ENCODE data around the gene EFCAB9.

DNA sequence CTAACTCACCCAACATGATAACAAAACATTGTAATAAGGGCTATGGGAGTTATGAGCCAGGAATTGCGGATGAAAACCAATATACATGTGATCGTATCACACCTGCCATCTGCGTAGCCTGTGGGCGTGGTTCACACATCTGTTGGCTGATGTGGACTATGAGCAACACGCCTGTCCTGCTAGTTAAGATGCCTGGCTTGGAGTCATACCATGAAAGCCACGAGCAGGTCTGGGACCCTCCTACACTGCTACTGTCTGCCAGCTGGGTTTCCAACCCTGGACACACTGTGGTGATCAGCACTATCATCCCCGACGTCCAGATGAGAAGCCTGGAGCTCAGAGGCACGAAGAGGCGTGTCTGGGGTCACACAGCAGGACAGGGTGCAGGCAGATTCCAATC, 46.1 kb upstream of the EFCAB9 start:
- TF ChIP-seq, protein P1, sequence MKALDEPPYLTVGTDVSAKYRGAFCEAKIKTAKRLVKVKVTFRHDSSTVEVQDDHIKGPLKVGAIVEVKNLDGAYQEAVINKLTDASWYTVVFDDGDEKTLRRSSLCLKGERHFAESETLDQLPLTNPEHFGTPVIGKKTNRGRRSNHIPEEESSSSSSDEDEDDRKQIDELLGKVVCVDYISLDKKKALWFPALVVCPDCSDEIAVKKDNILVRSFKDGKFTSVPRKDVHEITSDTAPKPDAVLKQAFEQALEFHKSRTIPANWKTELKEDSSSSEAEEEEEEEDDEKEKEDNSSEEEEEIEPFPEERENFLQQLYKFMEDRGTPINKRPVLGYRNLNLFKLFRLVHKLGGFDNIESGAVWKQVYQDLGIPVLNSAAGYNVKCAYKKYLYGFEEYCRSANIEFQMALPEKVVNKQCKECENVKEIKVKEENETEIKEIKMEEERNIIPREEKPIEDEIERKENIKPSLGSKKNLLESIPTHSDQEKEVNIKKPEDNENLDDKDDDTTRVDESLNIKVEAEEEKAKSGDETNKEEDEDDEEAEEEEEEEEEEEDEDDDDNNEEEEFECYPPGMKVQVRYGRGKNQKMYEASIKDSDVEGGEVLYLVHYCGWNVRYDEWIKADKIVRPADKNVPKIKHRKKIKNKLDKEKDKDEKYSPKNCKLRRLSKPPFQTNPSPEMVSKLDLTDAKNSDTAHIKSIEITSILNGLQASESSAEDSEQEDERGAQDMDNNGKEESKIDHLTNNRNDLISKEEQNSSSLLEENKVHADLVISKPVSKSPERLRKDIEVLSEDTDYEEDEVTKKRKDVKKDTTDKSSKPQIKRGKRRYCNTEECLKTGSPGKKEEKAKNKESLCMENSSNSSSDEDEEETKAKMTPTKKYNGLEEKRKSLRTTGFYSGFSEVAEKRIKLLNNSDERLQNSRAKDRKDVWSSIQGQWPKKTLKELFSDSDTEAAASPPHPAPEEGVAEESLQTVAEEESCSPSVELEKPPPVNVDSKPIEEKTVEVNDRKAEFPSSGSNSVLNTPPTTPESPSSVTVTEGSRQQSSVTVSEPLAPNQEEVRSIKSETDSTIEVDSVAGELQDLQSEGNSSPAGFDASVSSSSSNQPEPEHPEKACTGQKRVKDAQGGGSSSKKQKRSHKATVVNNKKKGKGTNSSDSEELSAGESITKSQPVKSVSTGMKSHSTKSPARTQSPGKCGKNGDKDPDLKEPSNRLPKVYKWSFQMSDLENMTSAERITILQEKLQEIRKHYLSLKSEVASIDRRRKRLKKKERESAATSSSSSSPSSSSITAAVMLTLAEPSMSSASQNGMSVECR (CRISPR knock-in tag; IDR thresholded peaks at IDR 0.05; ENCODE audit: borderline replicate concordance): no peak
- no peak for TF ChIP-seq HMGXB4 (CRISPR knock-in tag; IDR thresholded peaks at IDR 0.05)
- no peak for TF ChIP-seq ZNF423 (CRISPR knock-in tag; IDR thresholded peaks at IDR 0.05)
- no peak for TF ChIP-seq ZNF263 (CRISPR knock-in tag; IDR thresholded peaks at IDR 0.05; ENCODE audit: low read depth)
- TF ChIP-seq, protein P2, sequence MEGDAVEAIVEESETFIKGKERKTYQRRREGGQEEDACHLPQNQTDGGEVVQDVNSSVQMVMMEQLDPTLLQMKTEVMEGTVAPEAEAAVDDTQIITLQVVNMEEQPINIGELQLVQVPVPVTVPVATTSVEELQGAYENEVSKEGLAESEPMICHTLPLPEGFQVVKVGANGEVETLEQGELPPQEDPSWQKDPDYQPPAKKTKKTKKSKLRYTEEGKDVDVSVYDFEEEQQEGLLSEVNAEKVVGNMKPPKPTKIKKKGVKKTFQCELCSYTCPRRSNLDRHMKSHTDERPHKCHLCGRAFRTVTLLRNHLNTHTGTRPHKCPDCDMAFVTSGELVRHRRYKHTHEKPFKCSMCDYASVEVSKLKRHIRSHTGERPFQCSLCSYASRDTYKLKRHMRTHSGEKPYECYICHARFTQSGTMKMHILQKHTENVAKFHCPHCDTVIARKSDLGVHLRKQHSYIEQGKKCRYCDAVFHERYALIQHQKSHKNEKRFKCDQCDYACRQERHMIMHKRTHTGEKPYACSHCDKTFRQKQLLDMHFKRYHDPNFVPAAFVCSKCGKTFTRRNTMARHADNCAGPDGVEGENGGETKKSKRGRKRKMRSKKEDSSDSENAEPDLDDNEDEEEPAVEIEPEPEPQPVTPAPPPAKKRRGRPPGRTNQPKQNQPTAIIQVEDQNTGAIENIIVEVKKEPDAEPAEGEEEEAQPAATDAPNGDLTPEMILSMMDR (IDR thresholded peaks at IDR 0.05): no peak
- TF ChIP-seq, protein P3, sequence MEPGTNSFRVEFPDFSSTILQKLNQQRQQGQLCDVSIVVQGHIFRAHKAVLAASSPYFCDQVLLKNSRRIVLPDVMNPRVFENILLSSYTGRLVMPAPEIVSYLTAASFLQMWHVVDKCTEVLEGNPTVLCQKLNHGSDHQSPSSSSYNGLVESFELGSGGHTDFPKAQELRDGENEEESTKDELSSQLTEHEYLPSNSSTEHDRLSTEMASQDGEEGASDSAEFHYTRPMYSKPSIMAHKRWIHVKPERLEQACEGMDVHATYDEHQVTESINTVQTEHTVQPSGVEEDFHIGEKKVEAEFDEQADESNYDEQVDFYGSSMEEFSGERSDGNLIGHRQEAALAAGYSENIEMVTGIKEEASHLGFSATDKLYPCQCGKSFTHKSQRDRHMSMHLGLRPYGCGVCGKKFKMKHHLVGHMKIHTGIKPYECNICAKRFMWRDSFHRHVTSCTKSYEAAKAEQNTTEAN (CRISPR knock-in tag; IDR thresholded peaks at IDR 0.05): no peak

Data from WTC11 (cell line).